Mucosa of stomach (tissue), 1 donor: ENCODE measurements around the gene NAGA.

Experiments used
- H3K27me3 ChIP-seq: one replicate; pipeline ENCODE4 v1.7.0; 2013; ENCODE audit warnings: mild to moderate bottlenecking, low read length; ENCODE audit not compliant: control insufficient read depth, insufficient read depth
- H3K36me3 ChIP-seq: one replicate; pipeline ENCODE4 v1.7.0; 2013; ENCODE audit warnings: low read length; ENCODE audit not compliant: control insufficient read depth, insufficient read depth
- H3K4me1 ChIP-seq: one replicate; pipeline ENCODE4 v1.7.0; 2013; ENCODE audit warnings: mild to moderate bottlenecking, low read length; ENCODE audit not compliant: control insufficient read depth, insufficient read depth
- H3K4me3 ChIP-seq: one replicate; pipeline ENCODE4 v1.7.0; 2013; ENCODE audit warnings: low read length
- H3K9ac ChIP-seq: one replicate; pipeline ENCODE4 v1.7.0; 2013; ENCODE audit warnings: mild to moderate bottlenecking, low read length, moderate library complexity
- H3K9me3 ChIP-seq: one replicate; pipeline ENCODE4 v1.7.0; 2013; ENCODE audit warnings: mild to moderate bottlenecking, low read length, moderate library complexity; ENCODE audit not compliant: control insufficient read depth
- donor health status: Pancreatic carcinoma.

The NAGA gene

DNA sequence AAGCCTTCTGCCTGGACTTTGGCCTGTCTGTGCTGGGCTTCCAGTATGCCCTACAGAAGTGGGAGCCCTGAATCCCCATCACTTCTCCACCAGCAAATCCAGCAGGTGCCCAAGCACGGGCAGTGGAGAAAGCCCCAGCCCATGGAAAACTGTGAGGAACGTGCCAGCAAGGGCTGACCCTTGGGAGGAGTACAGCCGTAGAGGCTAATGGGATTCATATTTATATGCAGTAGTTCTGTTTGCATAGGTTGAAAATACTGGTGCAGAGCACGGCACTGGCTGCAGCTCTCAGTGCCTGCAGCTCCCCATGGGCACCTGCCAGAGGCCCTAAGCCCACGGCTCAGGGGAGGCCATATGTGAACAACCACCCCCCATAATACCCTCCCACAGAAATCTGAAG lies 10.1 kb downstream of the NAGA start:
- H3K4me1 ChIP-seq, result no peaks in the 10 kb centered on the region
- H3K27me3 ChIP-seq, result no peaks in the 10 kb centered on the region
- H3K4me3 ChIP-seq, result no peak overlapping the region
- H3K36me3 ChIP-seq, result peaks cover 13% of the 10 kb centered on the region
- no peak overlapping the region for H3K9ac ChIP-seq
- H3K9me3 ChIP-seq, result no peaks in the 10 kb centered on the region

DNA sequence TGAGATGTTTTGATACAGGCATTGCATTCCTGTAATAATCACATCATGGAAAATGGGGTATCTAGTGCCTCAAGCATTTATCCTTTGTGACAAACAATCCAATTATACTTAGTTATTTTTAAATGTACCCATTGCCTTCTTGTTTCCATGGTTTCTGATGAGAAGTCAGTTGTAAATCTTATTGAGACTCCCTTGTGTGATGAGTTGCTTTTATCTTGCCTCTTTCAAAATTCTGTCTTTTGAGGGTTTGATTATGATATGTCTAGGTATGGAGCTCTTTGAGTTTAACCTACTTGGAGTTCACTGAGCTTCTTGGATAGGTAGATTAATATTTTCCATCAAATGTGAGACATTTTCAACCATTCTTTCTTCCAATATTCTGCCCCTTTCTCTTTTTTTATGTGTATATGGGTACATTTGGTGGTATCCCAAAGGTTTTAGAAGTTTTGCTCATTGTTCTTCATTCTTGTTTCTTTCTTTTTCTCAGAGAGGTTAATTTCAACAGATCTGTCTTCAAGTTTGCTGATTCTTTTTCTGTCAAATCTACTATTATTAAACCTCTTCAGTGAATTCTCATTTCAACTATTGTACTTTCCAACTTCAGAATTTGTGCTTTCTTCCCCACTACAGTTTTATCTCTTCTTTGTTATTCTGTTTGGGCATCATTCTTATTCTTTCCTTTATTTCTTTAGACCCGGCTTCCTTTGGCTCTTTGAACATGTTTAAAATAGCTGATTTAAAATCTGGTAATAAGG lies 13.7 kb downstream of the NAGA start:
- Histone ChIP-seq H3K4me1 (no peaks in the 10 kb centered on the region), H3K9me3 (no peaks in the 10 kb centered on the region), H3K4me3 (no peak overlapping the region), H3K27me3 (no peaks in the 10 kb centered on the region), H3K36me3 (peaks cover 13% of the 10 kb centered on the region), H3K9ac (no peak overlapping the region)

DNA sequence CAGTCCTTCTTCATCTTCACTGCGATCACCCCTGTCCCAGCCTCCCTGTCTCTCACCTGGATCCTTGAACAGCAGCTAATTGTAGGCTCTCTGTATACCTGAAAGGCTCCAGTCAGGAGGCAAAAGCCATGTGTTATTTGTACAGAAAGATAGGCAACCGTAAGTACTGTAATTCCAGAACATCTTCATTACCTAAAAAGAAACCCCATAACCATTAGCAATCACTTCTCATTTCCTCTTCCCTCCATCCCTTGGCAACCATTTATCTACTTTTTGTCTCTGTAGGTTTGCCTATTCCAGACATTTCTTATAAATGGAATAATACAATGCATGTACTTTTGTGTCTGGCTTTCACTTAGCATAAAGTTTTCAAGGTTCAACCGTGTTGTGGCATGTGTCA lies 17.8 kb downstream of the NAGA start:
- Histone ChIP-seq H3K4me1 (no peaks in the 10 kb centered on the region), H3K36me3 (no peaks in the 10 kb centered on the region), H3K27me3 (no peaks in the 10 kb centered on the region), H3K9ac (no peak overlapping the region), H3K9me3 (no peaks in the 10 kb centered on the region), H3K4me3 (no peak overlapping the region)

DNA sequence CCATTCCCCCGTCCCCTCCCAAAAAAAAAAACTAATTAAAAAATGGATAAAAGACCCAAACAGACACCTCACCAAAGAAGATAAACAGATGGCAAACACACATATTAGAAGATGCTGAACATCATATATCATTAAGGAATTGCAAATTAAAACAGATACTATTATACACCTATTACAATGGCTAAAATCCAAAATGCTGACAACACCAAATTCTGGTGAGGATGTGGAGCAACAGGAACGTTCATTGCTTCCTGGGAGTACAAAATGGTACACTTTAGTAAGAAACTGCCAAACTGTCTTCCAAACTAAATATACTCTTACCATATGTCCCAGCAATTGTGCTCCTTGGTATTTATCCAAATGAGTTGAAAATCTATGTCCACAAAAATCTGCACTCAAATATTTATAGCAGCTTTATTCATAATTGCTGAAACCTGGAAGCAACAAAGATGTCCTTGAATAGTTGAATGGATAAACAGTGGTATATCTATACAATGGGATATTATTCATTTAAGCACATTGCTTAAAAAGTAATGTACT lies 19.9 kb downstream of the NAGA start:
- Histone ChIP-seq H3K4me3 (no peak overlapping the region), H3K9ac (no peak overlapping the region), H3K27me3 (no peaks in the 10 kb centered on the region), H3K36me3 (no peaks in the 10 kb centered on the region), H3K9me3 (no peaks in the 10 kb centered on the region), H3K4me1 (no peaks in the 10 kb centered on the region)

DNA sequence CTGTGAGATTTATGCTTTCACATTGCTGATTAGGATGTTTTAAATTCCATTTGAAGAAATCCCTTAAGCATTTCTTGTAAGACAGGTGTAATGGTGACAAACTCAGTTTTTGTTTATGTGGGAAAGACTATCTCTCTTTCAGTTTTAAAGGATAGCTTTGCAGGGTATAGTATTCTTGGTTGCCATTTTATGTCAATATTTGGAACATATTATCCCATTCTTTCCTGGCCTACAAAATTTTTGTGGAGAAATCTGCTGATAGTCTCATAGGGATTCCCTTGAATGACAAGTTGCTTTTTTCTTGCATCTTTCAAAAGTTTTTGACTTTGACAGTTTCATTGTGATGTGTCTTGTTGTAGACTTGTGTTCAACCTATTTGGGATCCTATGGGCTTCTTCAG lies 28.8 kb downstream of the NAGA start:
- H3K4me3 ChIP-seq, result no peak overlapping the region
- H3K9ac ChIP-seq, result no peak overlapping the region
- no peaks in the 10 kb centered on the region for H3K9me3 ChIP-seq
- H3K36me3 ChIP-seq, result no peaks in the 10 kb centered on the region
- H3K4me1 ChIP-seq, result no peaks in the 10 kb centered on the region
- H3K27me3 ChIP-seq, result no peaks in the 10 kb centered on the region

DNA sequence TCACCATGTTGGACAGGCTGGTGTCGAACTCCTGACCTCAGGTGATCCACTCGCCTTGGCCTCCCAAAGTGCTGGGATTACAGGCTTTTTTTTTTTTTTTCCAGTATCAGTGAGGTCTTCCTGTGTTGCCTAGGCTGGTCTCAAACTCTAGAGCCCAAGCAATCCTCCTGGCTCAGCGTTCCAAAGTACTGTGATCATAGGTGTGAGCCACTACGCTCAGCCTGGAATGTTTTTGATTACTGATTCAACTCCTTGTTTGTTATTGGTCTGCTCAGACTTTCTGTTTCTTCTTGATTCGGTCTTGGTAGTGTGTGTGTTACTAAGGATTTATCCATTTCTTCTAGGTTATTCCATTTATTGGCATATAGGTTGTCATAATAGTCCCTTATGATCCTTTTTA lies 31.3 kb downstream of the NAGA start:
- no peaks in the 10 kb centered on the region for H3K36me3 ChIP-seq
- no peaks in the 10 kb centered on the region for H3K9me3 ChIP-seq
- no peaks in the 10 kb centered on the region for H3K4me1 ChIP-seq
- no peaks in the 10 kb centered on the region for H3K27me3 ChIP-seq
- no peak overlapping the region for H3K9ac ChIP-seq
- no peak overlapping the region for H3K4me3 ChIP-seq

DNA sequence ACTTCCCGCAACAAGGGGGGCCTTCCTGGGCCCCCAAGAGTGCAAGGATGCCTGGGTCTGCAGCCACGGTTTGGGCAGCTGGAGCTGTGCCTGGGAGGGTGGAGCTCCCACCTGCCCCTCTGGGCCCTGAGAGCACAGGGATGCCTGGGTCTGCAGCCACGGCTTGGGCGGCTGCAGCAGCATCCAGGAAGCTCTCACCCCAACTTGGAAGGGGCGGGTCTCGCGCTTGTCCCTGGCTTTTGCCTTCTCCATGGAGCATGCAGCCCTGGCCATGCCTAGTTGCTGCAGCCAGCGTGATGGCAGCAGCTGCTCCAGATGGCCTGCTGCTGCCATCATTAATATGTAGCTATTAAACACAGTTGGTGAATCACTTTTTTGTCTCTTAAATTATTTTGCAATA lies 35.4 kb downstream of the NAGA start:
- Histone ChIP-seq H3K36me3 (no peaks in the 10 kb centered on the region), H3K9me3 (no peaks in the 10 kb centered on the region), H3K4me1 (no peaks in the 10 kb centered on the region), H3K27me3 (no peaks in the 10 kb centered on the region), H3K4me3 (no peak overlapping the region), H3K9ac (no peak overlapping the region)

DNA sequence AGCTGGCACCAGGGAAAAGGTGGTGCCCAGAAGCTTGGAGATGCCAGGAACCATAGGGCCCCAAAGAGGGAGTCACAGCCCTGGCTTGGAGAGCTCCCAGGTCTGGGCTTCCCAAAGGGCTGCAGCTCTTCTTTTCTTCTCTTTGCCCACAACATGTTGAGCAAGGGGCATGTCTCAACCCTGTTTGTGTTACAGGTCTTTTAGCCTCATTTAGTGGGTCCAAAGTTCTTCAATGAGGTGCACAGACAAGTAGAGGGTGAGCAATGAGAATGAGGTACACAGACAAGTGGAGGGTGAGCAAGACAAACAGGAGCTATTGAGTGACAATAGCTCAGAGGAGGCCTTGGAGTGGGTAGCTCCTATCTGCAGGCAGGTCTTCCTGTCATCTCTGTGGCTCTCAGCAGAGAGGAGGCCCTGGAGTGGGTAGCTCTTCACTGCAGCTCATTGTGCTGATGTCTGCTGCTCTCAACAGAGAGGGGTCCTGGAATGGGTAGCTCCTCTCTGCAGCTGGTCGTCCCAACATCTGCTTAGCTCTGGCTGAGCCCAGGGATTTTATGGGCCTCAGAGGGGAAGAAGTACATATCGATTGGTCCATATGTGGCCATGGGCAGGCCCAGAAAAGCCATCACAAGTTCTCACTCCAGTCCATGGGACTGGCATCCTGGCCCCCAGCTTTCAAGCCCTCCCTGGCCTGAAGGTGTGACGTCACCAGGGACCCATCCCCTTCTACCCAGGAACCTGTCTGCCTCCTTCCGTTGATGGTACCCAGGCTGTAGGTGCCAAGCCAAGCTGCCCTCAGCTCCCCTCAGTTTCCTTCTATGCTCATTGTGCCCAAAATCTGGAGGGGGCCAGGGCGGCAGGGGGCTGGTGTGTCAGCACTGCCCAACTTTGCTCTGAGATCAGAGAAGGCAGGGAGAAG lies 37.1 kb downstream of the NAGA start:
- H3K36me3 ChIP-seq, result no peaks in the 10 kb centered on the region
- no peaks in the 10 kb centered on the region for H3K9me3 ChIP-seq
- no peaks in the 10 kb centered on the region for H3K27me3 ChIP-seq
- H3K4me1 ChIP-seq, result no peaks in the 10 kb centered on the region
- H3K9ac ChIP-seq, result no peak overlapping the region
- no peak overlapping the region for H3K4me3 ChIP-seq

DNA sequence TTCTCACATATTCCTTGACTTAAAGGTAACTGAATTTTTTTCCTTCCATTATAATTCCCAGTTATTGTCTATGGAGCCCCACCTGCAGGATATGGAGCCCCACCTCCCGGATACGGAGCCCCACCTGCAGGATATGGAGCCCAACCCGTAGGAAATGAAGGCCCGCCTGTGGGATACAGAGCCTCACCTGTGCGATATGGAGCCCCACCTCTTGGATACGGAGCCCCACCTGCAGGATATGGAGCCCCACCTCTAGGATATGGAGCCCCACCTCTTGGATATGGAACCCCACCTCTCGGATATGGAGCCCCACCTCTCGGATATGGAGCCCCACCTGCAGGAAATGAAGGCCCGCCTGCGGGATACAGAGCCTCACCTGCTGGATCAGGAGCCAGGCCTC lies 43.9 kb downstream of the NAGA start:
- Histone ChIP-seq H3K9me3 (no peaks in the 10 kb centered on the region), H3K36me3 (no peaks in the 10 kb centered on the region), H3K9ac (no peak overlapping the region), H3K27me3 (no peaks in the 10 kb centered on the region), H3K4me3 (no peak overlapping the region), H3K4me1 (peaks cover 11% of the 10 kb centered on the region)

DNA sequence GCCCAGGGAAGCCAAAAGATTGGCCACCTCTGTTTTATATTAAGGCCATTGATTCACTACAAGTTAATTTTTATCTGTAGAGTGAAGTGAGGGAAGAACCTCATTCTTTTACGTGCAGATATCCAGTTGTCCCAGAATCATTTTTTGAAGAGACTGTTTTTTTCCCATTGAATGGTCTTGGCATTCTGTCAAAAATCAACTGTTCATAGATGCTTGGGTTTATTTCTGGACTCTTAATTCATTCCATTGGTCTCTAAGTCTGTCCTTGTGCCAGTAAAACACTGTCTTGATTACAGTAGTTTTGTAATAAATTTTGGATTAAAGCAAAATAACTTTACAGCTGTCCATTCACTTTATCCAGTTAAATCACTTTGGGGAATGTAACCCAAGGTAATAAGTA lies 45.2 kb downstream of the NAGA start:
- Histone ChIP-seq H3K4me3 (no peak overlapping the region), H3K9ac (no peak overlapping the region), H3K4me1 (peaks cover 11% of the 10 kb centered on the region)

DNA sequence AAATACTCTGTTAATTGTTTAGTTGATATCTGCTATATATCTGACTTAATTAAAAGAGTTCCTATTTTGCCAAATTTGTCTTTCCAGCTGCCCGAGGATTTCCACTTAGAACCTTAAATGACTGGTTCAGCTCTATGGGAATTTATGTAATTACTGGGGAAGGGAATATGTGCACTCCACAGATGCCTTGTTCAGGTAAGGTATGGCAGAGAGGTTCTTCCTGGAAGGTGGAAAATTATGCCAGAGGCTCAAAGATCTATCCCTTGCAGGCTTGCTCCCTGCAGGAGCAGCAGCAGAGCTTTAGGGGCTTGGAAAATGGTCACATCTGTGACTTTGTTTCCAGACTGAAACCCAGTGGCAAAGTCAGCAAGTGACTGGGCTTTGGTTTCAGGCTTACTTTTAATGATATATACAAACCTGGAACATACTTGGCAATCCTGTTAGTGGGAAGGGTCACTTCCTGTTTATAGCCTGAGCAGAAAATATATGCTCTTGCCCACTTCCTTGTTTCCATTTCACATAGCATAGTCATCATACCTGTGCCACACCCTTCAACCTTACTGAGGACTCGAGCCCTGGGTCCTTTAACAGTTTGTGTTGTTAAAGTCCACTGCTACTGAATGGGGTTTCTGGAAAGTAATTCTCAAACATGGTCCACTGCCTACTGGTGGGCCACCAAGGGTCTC lies 48.3 kb downstream of the NAGA start:
- no peaks in the 10 kb centered on the region for H3K9me3 ChIP-seq
- H3K4me1 ChIP-seq, result peaks cover 11% of the 10 kb centered on the region
- no peaks in the 10 kb centered on the region for H3K36me3 ChIP-seq
- H3K9ac ChIP-seq, result no peak overlapping the region
- no peaks in the 10 kb centered on the region for H3K27me3 ChIP-seq
- no peak overlapping the region for H3K4me3 ChIP-seq

More for the DNA sequence above, 45.2 kb downstream of the NAGA start:
- Histone ChIP-seq H3K36me3 (no peaks in the 10 kb centered on the region), H3K27me3 (no peaks in the 10 kb centered on the region), H3K9me3 (no peaks in the 10 kb centered on the region)

DNA sequence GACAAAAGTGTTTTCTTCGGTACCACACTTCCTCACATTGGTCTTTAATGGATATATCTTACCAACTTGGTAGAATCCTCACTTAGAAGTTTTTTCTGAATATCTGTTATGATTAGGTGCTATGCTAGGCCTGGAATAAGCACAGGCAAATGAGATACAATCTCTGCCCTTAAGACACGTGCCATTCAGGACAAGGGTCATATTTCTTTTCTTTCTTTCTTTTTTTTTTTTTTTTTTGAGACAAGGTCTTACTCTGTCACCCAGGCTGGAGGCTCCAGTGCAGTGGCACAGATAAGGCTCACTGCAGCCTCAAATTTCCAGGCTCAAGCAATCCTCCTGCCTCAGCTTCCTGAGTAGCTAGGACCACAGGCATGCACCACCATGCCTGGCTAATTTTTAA lies 49.0 kb downstream of the NAGA start:
- no peaks in the 10 kb centered on the region for H3K36me3 ChIP-seq
- H3K4me1 ChIP-seq, result peaks cover 11% of the 10 kb centered on the region
- H3K27me3 ChIP-seq, result no peaks in the 10 kb centered on the region
- no peak overlapping the region for H3K4me3 ChIP-seq
- H3K9me3 ChIP-seq, result no peaks in the 10 kb centered on the region
- no peak overlapping the region for H3K9ac ChIP-seq
